Ishikawa (cell line): ENCODE measurements around the gene RPTOR.

Experiments used
- CEBPB ChIP-seq: IDR thresholded peaks from 2 replicates; pipeline ENCODE4 v1.6.1; 2012
- CREB1 ChIP-seq: IDR thresholded peaks from 2 replicates; pipeline ENCODE4 v1.6.1; 2012; ENCODE audit warnings: low read depth
- EGR1 ChIP-seq: IDR thresholded peaks from 2 replicates; pipeline ENCODE4 v1.6.1; 2012
- EP300 ChIP-seq: IDR thresholded peaks from 2 replicates; pipeline ENCODE4 v1.6.1; 2012; ENCODE audit warnings: borderline replicate concordance
- FOXM1 ChIP-seq: IDR thresholded peaks from 2 replicates; pipeline ENCODE4 v1.6.1; 2012; ENCODE audit warnings: low read depth, borderline replicate concordance
- MAX ChIP-seq: IDR thresholded peaks from 2 replicates; pipeline ENCODE4 v1.6.1; 2012
- NFIC ChIP-seq: IDR thresholded peaks from 2 replicates; pipeline ENCODE4 v1.6.1; 2012
- RAD21 ChIP-seq: IDR thresholded peaks from 2 replicates; pipeline ENCODE4 v1.6.1; 2012; ENCODE audit warnings: low read depth
- REST ChIP-seq: IDR thresholded peaks from 2 replicates; pipeline ENCODE4 v1.6.1; 2012; ENCODE audit warnings: low read depth, mild to moderate bottlenecking
- TAF1 ChIP-seq: IDR thresholded peaks from 2 replicates; pipeline ENCODE4 v1.6.1; 2012; ENCODE audit warnings: low read depth, mild to moderate bottlenecking
- TCF12 ChIP-seq: IDR thresholded peaks from 2 replicates; pipeline ENCODE4 v1.6.1; 2012; ENCODE audit warnings: low read depth
- TEAD4 ChIP-seq: IDR thresholded peaks from 2 replicates; pipeline ENCODE4 v1.6.1; 2012
- USF1 ChIP-seq: IDR thresholded peaks from 2 replicates; pipeline ENCODE4 v1.6.1; 2012
- YY1 ChIP-seq: IDR thresholded peaks from 2 replicates; pipeline ENCODE4 v1.6.1; 2012; ENCODE audit warnings: low read depth
- ZBTB7A ChIP-seq: IDR thresholded peaks from 2 replicates; pipeline ENCODE4 v1.6.1; 2012; ENCODE audit warnings: low read depth

Gene RPTOR

GRCh38 chr17:80702315-80703141 is 157.9 kb downstream of the RPTOR start:
- no peak for TF ChIP-seq TCF12
- TF ChIP-seq NFIC = no peak
- no peak for TF ChIP-seq TEAD4
- no peak for TF ChIP-seq CEBPB
- TF ChIP-seq CREB1 = no peak
- no peak for TF ChIP-seq FOXM1
- no peak for TF ChIP-seq REST
- TF ChIP-seq MAX = no peak
- no peak for TF ChIP-seq YY1
- no peak for TF ChIP-seq TAF1
- no peak for TF ChIP-seq RAD21
- TF ChIP-seq USF1 = no peak
- TF ChIP-seq ZBTB7A = no peak
- no peak for TF ChIP-seq EP300

- TF ChIP-seq EGR1 (no peak), REST (no peak), TAF1 (no peak), ZBTB7A (no peak), FOXM1 (no peak), EP300 (no peak), RAD21 (no peak), YY1 (no peak), TCF12 (no peak), NFIC (no peak), CEBPB (no peak)
Observed at GRCh38 chr17:80703142-80703478, 158.5 kb downstream of the RPTOR start.

- no peak for TF ChIP-seq RAD21
- TF ChIP-seq YY1 = no peak
- no peak for TF ChIP-seq EP300
- TF ChIP-seq ZBTB7A = no peak
- TF ChIP-seq USF1 = no peak
- TF ChIP-seq NFIC = no peak
- no peak for TF ChIP-seq TEAD4
- no peak for TF ChIP-seq CREB1
- no peak for TF ChIP-seq CEBPB
- TF ChIP-seq FOXM1 = no peak
Observed at GRCh38 chr17:80704381-80704819, 159.8 kb downstream of the RPTOR start.

- no peak for TF ChIP-seq EP300
- TF ChIP-seq REST = no peak
- no peak for TF ChIP-seq CEBPB
- TF ChIP-seq TCF12 = no peak
- no peak for TF ChIP-seq TEAD4
- TF ChIP-seq RAD21 = no peak
- TF ChIP-seq MAX = no peak
- TF ChIP-seq ZBTB7A = no peak
- no peak for TF ChIP-seq YY1
- TF ChIP-seq EGR1 = no peak
- no peak for TF ChIP-seq CREB1
- no peak for TF ChIP-seq FOXM1
- no peak for TF ChIP-seq NFIC
- TF ChIP-seq USF1 = no peak
Observed at GRCh38 chr17:80704894-80705293, 160.3 kb downstream of the RPTOR start.
